ENCODE measurements around the gene ZNF532. TPM values are rescaled to one million over a fixed set of nuclear protein-coding genes. Genes with fewer than 3 reads are reported as not detected.

The ZNF532 gene
- total and polyA plus RNA-seq, 2 of the 13 experiments (the other 11 are each of a cell fraction or from before 2014, with no cell fraction given) = not detected

- CTCF ChIA-PET (ENCODE audit: low intra/inter-chr PET ratio, low total read pairs) = no interaction called here
- TF ChIP-seq BCLAF1 (IDR thresholded peaks at IDR 0.05) = no peak
- TF ChIP-seq EEA1 (CRISPR knock-in tag; IDR thresholded peaks at IDR 0.05; ENCODE audit: borderline replicate concordance) = no peak
- no peak for TF ChIP-seq ZNF773 (CRISPR knock-in tag; IDR thresholded peaks at IDR 0.05; ENCODE audit: borderline replicate concordance)
- no peak for TF ChIP-seq ZBTB42 (CRISPR knock-in tag; IDR thresholded peaks at IDR 0.05)
- no peak for TF ChIP-seq BRCA1 (CRISPR knock-in tag; IDR thresholded peaks at IDR 0.05)
- TF ChIP-seq MXD4 (CRISPR knock-in tag; IDR thresholded peaks at IDR 0.05) = no peak
- no peak for TF ChIP-seq ZBTB7B (CRISPR knock-in tag; IDR thresholded peaks at IDR 0.05)
- TF ChIP-seq ZSCAN5A (CRISPR knock-in tag; IDR thresholded peaks at IDR 0.05; ENCODE audit: borderline replicate concordance) = no peak
- no peak for TF ChIP-seq MEF2D (CRISPR knock-in tag; IDR thresholded peaks at IDR 0.05)
- no peak for TF ChIP-seq TBP (CRISPR knock-in tag; IDR thresholded peaks at IDR 0.05)
- no peak for TF ChIP-seq NCOA2 (CRISPR knock-in tag; IDR thresholded peaks at IDR 0.05)
- TF ChIP-seq ZNF878 (CRISPR knock-in tag; IDR thresholded peaks at IDR 0.05) = no peak
- no peak for TF ChIP-seq NFIC (IDR thresholded peaks at IDR 0.05; ENCODE audit: low read length)
- TF ChIP-seq ZBTB26 (CRISPR knock-in tag; IDR thresholded peaks at IDR 0.05; ENCODE audit: borderline replicate concordance) = no peak
- TF ChIP-seq NONO (IDR thresholded peaks at IDR 0.05) = no peak
- no peak for TF ChIP-seq NONO (CRISPR knock-in tag; conservative IDR thresholded peaks at IDR 0.05)
- no peak for TF ChIP-seq ISL2 (CRISPR knock-in tag; IDR thresholded peaks at IDR 0.05)
- no peak for TF ChIP-seq HIVEP1 (CRISPR knock-in tag; IDR thresholded peaks at IDR 0.05)
- no peak for TF ChIP-seq HOXA9 (CRISPR knock-in tag; IDR thresholded peaks at IDR 0.05; ENCODE audit: borderline replicate concordance)
- no peak for TF ChIP-seq DNMT3B (CRISPR knock-in tag; conservative IDR thresholded peaks at IDR 0.05)
- TF ChIP-seq MLLT10 (CRISPR knock-in tag; IDR thresholded peaks at IDR 0.05) = no peak
- Histone ChIP-seq H3K36me3 (replicated peaks in 1 of 2; ENCODE audit: control insufficient read depth in 1 of 2, insufficient read depth in 2 of 2, low read length in 2 of 2) (no peaks in the 10 kb centered on the region), H3K4me2 (ENCODE audit: low read depth, low read length) (no peak overlapping the region), H3K79me2 (ENCODE audit: insufficient read depth, low read length) (no peaks in the 10 kb centered on the region), H3K9ac (ENCODE audit: insufficient read depth, low read depth, low read length) (no peak overlapping the region), H3K4me1 (ENCODE audit: insufficient read depth, low read length) (no peaks in the 10 kb centered on the region), H3K9me3 (ENCODE audit: low read length) (no peaks in the 10 kb centered on the region), H3K27me3 (ENCODE audit: control insufficient read depth in 1 of 2, insufficient read depth in 2 of 2, low read length in 2 of 2) (peaks cover 0 to 34% of the 10 kb centered on the region in 2 experiments; a peak in 2 of 5 replicates), H3K27ac (ENCODE audit: extremely low read length, insufficient read depth, low read length) (no peak overlapping the region), H3K4me3 (replicated peaks in 1 of 3; ENCODE audit: insufficient read depth in 1 of 3, low read depth in 2 of 3, low read length in 3 of 3) (no peak overlapping the region), H2AFZ (ENCODE audit: low read length) (no peak overlapping the region), H4K20me1 (ENCODE audit: insufficient read depth, low read length) (no peaks in the 10 kb centered on the region)
- BruUV-seq (replicated peaks) = no TSS peak
- ATAC-seq = no peak
- 27% methylated on average over 8 of the region's 10 CpGs for WGBS (ENCODE audit: low lambda C conversion rate)
- no peak for FAIRE-seq
- intact Hi-C loops (cut with micrococcal nuclease; ENCODE audit: unreplicated experiment) (no loop called here), in situ Hi-C loops (cut with HindIII; ENCODE audit: extremely low pct_ligation_motif_present, low pct_unique_long_range_greater_than_20kb) (no loop called here)
- DNase-seq (ENCODE audit: low spot score) = no peak
- POLR2A ChIA-PET = no interaction called here
Observed at GRCh38 chr18:58977223-58977622, 112.5 kb downstream of the ZNF532 start.
